ENCODE data around the gene SMIM27. TPM values are rescaled to one million over a fixed set of nuclear protein-coding genes. Genes with fewer than 3 reads are reported as not detected.

Gene SMIM27
- total and polyA plus RNA-seq, 11 donors, result 4.1 to 26.5 (median 14.2) TPM

- ATAC-seq (peak in 3 of 4 donors; percentile 10 to 44 (median 35)), DNase-seq (peak in 1 of 5 donors; percentile 28)
- Histone ChIP-seq H3K4me3 (peak overlapping the region; percentile 55 to 80 (median 72)), H3K9me3 (no peaks in the 10 kb centered on the region), H3K27ac (peak overlapping the region in 11 of 12 donors; percentile 67 to 95 (median 85)), H3K36me3 (peaks cover 0 to 12% (median 0%) of the 10 kb centered on the region in 9 donors), H3K27me3 (no peaks in the 10 kb centered on the region), H3K4me1 (peaks cover 4 to 52% (median 24%) of the 10 kb centered on the region in 12 donors)
- TF ChIP-seq, protein P1, sequence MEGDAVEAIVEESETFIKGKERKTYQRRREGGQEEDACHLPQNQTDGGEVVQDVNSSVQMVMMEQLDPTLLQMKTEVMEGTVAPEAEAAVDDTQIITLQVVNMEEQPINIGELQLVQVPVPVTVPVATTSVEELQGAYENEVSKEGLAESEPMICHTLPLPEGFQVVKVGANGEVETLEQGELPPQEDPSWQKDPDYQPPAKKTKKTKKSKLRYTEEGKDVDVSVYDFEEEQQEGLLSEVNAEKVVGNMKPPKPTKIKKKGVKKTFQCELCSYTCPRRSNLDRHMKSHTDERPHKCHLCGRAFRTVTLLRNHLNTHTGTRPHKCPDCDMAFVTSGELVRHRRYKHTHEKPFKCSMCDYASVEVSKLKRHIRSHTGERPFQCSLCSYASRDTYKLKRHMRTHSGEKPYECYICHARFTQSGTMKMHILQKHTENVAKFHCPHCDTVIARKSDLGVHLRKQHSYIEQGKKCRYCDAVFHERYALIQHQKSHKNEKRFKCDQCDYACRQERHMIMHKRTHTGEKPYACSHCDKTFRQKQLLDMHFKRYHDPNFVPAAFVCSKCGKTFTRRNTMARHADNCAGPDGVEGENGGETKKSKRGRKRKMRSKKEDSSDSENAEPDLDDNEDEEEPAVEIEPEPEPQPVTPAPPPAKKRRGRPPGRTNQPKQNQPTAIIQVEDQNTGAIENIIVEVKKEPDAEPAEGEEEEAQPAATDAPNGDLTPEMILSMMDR (IDR thresholded peaks at IDR 0.05), result no peak
- TF ChIP-seq POLR2A (IDR thresholded peaks at IDR 0.05), result no peak
- 37 to 49% (median 39%) methylated on average over 22 of the region's 22 CpGs for WGBS, 4 donors
- intact Hi-C loops (cut with DNase I), result loop anchor here in 5 of 10 donors (5.0 to 10.0 kb wide), 7 partner anchors 50 to 150 kb away; partner anchors contain the start of genes ACO1 (in 2 of the 5) and NDUFB6 (in 1 of the 5)
These were observed 27.0 kb upstream of the SMIM27 start for GRCh38 chr9:32524892-32525708.

DNA sequence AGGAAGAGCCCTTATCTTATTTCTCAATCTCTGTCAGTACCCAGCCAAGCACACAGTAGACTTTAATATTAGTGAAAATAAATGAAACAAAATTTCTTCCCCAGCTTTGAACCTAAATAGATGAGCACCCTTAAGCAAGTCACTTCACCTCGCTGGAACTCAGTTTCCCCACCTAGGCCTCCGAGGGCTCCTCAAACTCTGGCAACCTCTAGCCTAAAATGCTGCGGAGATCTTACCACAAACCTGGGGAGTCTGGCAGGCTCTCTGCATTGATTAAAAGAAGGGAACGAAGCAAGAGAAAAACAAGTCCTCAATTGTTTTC lies 26.5 kb upstream of the SMIM27 start:
- no peak for ATAC-seq
- Histone ChIP-seq H3K9me3 (peaks cover 0 to under 1% (median 0%) of the 10 kb centered on the region in 12 donors), H3K4me3 (peak overlapping the region; percentile 55 to 80 (median 72)), H3K4me1 (peaks cover 4 to 51% (median 24%) of the 10 kb centered on the region in 12 donors), H3K27ac (peak overlapping the region; percentile 43 to 95 (median 84)), H3K36me3 (peaks cover 0 to 7% (median 0%) of the 10 kb centered on the region in 9 donors), H3K27me3 (no peaks in the 10 kb centered on the region)
- DNase-seq, result no peak
- intact Hi-C loops (cut with DNase I), result loop anchor here in 7 of 10 donors (1.0 to 10.0 kb wide), 13 partner anchors 25 to 151 kb away; partner anchors contain the start of genes ACO1 (in 3 of the 7) and NDUFB6 (in 2 of the 7)
- TF ChIP-seq, protein P1 (IDR thresholded peaks at IDR 0.05), result no peak
- no peak for TF ChIP-seq POLR2A (IDR thresholded peaks at IDR 0.05)
- 2 to 5% (median 3%) methylated on average over 4 of the region's 4 CpGs for WGBS, 4 donors

DNA sequence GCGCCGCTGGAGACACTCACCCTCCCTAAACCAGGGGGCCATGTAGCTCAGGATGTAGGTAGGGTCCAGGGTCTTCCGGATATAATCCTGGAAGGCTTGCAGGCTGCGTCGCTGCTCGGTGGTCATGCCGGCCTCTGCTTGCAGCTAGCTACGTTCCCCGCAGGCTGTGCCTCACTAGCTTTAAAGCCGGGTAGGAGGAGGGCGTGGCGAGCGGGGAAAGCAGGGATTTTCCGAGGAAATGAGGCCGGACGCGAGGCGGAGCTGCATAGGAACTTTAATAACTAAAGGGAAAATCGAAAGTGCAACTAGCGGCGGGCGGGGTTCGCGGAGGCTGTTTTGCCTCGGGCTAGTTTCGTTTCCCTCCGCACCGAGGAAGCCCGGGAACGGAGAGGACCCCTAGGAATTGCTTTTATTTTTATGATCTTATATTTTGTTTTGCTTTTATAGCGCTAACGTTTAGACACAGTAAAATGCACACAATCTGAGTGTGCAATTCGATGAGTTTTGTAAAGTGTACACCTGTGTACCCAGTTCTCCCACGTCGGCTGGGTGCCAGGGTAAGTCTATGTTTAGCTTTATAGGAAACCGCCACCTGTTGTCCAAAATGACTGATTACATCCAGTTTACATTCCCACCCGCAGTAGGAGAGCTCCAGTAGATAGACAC lies 26.0 kb upstream of the SMIM27 start, which contains the start of gene RIGI:
TSS of gene RIGI (minus strand) at position 156 of the 666 bp plus-strand sequence. CDS start at position 126, 30 bp downstream.
- WGBS, 4 donors, result 0 to 1% (median 0%) methylated on average over 33 to 37 of the region's 37 CpGs
- TF ChIP-seq, protein P1 (IDR thresholded peaks at IDR 0.05), result peak; percentile 19 to 65 (median 51)
- peak in 1 of 2 donors; percentile 81 for TF ChIP-seq POLR2A (IDR thresholded peaks at IDR 0.05)
- Histone ChIP-seq H3K27ac (peak within 1 kb of the TSS; percentile 43 to 95 (median 84)), H3K9me3 (peaks cover 0 to 6% (median 0%) of the 10 kb centered on the region in 12 donors), H3K36me3 (peaks cover 0 to 7% (median 0%) of the 10 kb centered on the region in 9 donors), H3K27me3 (no peaks in the 10 kb centered on the region), H3K4me3 (peak within 1 kb of the TSS; percentile 55 to 80 (median 72)), H3K4me1 (peaks cover 4 to 51% (median 24%) of the 10 kb centered on the region in 12 donors)
- ATAC-seq (peak; percentile 86 to 97 (median 95)), DNase-seq (peak; percentile 93 to 95 (median 93))
- intact Hi-C loops (cut with DNase I), result loop anchor here in 7 of 10 donors (1.0 to 10.0 kb wide), 13 partner anchors 24 to 151 kb away; partner anchors contain the start of genes ACO1 (in 3 of the 7) and NDUFB6 (in 2 of the 7)

Measured in heart left ventricle (tissue), 16 donors.